Measurements from ENCODE around the gene INPP4B. TPM values are rescaled to one million over a fixed set of nuclear protein-coding genes. Genes with fewer than 3 reads are reported as not detected.

Gene INPP4B
- total and polyA plus RNA-seq, 2 of the 4 experiments (the other 2 are of a cell fraction) = 1.8 to 14.0 TPM

- TF ChIP-seq ELK1 (IDR thresholded peaks at IDR 0.05; ENCODE audit: borderline replicate concordance, low read depth, low read length) (no peak), NFE2L2 (IDR thresholded peaks at IDR 0.05; ENCODE audit: low read depth, low read length) (no peak), RCOR1 (IDR thresholded peaks at IDR 0.05; ENCODE audit: insufficient replicate concordance, low read length) (peak; percentile 23), MAFK (IDR thresholded peaks at IDR 0.05; ENCODE audit: low read depth, low read length) (peak; percentile 51)
Observed at GRCh38 chr4:142248946-142249345, 597.2 kb downstream of the INPP4B start (continued).

GRCh38 chr4:142243255-142243654, 602.8 kb downstream of the INPP4B start:
- Histone ChIP-seq H2BK120ac (ENCODE audit: low read depth, low read length) (no peak overlapping the region), H3K18ac (ENCODE audit: low read depth, low read length) (no peak overlapping the region), H3K9ac (ENCODE audit: low read depth, low read length) (no peak overlapping the region), H2AFZ (replicated peaks; ENCODE audit: low read length, poor library complexity) (no peak overlapping the region), H3K4me1 (ENCODE audit: control insufficient read depth, insufficient read depth, low read length) (peaks cover 4% of the 10 kb centered on the region), H3K9me3 (ENCODE audit: control insufficient read depth, insufficient read depth, low read length) (no peaks in the 10 kb centered on the region), H4K5ac (ENCODE audit: low read depth, low read length) (no peak overlapping the region), H3K27ac (ENCODE audit: insufficient read depth, low read length) (no peak overlapping the region), H3K27me3 (ENCODE audit: control insufficient read depth, insufficient read depth, low read length) (no peaks in the 10 kb centered on the region), H2AK5ac (ENCODE audit: low read depth, low read length) (no peak overlapping the region), H4K20me1 (ENCODE audit: insufficient read depth, low read length) (no peaks in the 10 kb centered on the region), H2BK20ac (ENCODE audit: low read depth, low read length) (no peak overlapping the region), H3K36me3 (ENCODE audit: control insufficient read depth, insufficient read depth, low read length) (no peaks in the 10 kb centered on the region), H3K4me2 (ENCODE audit: low read depth, low read length) (no peak overlapping the region), H2AK9ac (replicated peaks; ENCODE audit: low read depth, low read length, poor library complexity) (no peak overlapping the region), H3K23ac (ENCODE audit: low read depth, low read length) (no peak overlapping the region), H3K14ac (replicated peaks; ENCODE audit: low read depth, low read length) (no peak overlapping the region; the same call in 1 of the 2 replicates), H3K56ac (ENCODE audit: extremely low read depth, insufficient read depth, low read length) (no peak overlapping the region), H2BK15ac (ENCODE audit: low read depth, low read length) (no peak overlapping the region), H3K79me1 (ENCODE audit: low read depth in 1 of 2, low read length in 2 of 2) (no peaks in the 10 kb centered on the region), H4K8ac (ENCODE audit: low read depth in 2 of 2, low read length in 2 of 2) (no peak overlapping the region; a peak in 1 of 4 replicates), H2BK5ac (ENCODE audit: low read depth, low read length, poor library complexity, severe bottlenecking) (no peak overlapping the region), H3K4me3 (ENCODE audit: insufficient read depth, low read depth, low read length) (no peak overlapping the region), H3K9me1 (ENCODE audit: insufficient read depth, low read length) (peaks cover 3% of the 10 kb centered on the region), H4K91ac (ENCODE audit: insufficient read depth, low read depth, low read length) (no peak overlapping the region), H3K4ac (ENCODE audit: low read depth, low read length) (no peak overlapping the region)
- CTCF ChIA-PET = no interaction called here
- dilution Hi-C loops (cut with HindIII; ENCODE audit: low sequenced_read_pairs, unreplicated experiment) (no loop called here), in situ Hi-C loops (cut with MboI; ENCODE audit: low sequenced_read_pairs) (no loop called here), intact Hi-C loops (cut with micrococcal nuclease) (no loop called here)
- POLR2A ChIA-PET (ENCODE audit: unreplicated experiment) = no interaction called here
- WGBS, 2 experiments (ENCODE audit: extremely low coverage in 2 of 2, insufficient read length in 1 of 2) = no CpG with 5 or more reads among the region's 2 CpGs
- ATAC-seq (ENCODE audit: low read depth) = no peak; the same call in 1 of the 2 replicates
- BruUV-seq (replicated peaks) = no TSS peak
- TF ChIP-seq CEBPB (IDR thresholded peaks at IDR 0.05; ENCODE audit: low read depth, low read length) = peak; percentile 50
- no peak for TF ChIP-seq MAZ (IDR thresholded peaks at IDR 0.05; ENCODE audit: borderline replicate concordance, low read depth, low read length)
- TF ChIP-seq CTCF (conservative IDR thresholded peaks at IDR 0.05; ENCODE audit: low read depth, low read length) = no peak
- no peak for TF ChIP-seq RAD21 (IDR thresholded peaks at IDR 0.05; ENCODE audit: low read length)
- no peak for TF ChIP-seq RCOR1 (IDR thresholded peaks at IDR 0.05; ENCODE audit: insufficient replicate concordance, low read length)
- no peak for DNase-seq
